Amniotic stem cell (primary cell): Measurements from ENCODE around the gene PIEZO1.

Experiments used
- DNase-seq: peaks from one replicate; lab custom pipeline; 2025; lab: John Stamatoyannopoulos, UW

PIEZO1 gene

DNA sequence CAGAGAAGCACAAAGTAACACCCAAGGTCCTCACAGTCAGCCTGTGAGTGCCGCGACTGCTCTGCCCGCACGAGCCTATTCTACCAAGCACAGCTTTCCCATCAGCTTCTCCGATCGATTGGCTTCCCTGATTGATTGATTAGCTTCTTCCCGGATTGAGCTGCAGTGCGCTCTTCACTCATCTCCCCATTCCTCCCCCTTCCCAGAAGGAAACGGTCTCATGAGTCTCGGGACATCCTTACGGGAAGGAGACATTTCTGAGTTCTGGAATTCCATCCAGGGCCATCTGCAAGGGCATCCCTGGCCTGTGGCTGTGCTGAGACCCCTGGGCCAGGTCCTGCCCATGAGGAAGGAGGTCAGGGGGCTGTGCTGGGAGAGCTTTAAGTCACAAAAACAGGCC lies 18.0 kb downstream of the PIEZO1 start:
- DNase-seq: no peak

DNA sequence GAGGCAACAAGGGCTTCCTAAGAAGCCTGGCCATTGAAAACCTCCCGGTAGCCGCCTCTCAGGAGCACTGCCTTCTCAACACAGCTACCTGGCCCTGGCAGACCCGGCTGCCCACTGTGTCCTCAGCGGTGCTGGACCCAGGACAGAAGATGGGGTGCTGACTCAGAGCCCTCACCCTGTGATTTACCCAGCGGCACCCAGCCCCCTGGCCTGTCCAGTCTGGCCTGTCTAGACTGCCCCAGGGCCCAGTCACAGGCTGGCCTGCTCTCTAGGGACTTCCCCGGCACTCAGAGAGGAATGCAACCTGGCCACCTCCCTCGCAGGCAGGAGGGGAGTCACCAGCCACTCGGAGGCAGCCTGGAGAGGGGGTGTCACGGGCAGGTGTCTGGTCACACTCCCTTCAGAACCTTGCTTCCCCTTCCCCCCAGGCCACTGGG lies 20.1 kb downstream of the PIEZO1 start:
- DNase-seq: no peak

DNA sequence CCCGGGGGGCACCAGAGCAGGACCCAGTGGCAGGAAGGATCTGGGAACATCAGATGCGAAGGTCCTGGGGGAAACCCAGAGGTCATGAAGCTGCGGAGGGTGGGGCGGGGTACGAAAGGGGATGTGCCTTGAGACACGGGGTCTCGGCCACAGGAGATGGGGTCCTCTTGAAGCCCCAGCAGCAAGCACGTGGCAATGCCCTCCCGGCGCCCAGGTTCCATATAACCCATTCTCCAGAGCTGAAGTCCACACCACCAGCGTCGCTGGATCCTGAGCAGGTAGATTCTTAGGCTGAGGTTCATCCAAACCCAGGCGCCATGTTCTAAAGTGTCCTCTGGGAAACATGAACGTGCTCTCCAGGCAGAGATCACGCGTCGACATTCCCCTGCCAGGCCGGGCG lies 20.9 kb downstream of the PIEZO1 start:
- no peak for DNase-seq

DNA sequence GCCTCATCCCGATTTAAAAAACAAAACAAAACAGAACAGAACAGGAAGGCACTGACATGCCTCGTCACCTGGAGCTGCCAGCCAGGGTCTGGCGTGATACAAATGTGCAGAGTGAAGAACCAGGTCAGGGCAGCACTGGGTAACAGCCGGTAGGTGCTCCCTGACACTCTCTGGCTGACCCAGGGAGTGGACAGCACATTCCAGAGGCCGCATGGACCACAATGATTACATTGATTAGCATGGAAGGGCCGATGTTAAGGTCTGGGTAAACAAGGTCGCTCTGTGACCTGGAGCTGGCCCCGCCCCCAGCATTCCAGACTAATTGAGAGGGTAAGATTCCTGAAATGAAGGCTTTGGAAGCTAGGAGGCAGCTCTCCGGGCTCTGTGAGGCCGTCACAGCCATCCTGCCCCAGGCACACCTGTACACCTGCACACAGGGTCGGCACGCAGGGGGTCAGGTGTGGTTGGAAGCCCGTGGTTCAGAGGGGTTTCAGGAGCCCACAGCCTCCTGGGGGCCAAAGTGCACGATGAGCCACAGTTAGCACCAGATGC lies 21.4 kb downstream of the PIEZO1 start:
- no peak for DNase-seq

DNA sequence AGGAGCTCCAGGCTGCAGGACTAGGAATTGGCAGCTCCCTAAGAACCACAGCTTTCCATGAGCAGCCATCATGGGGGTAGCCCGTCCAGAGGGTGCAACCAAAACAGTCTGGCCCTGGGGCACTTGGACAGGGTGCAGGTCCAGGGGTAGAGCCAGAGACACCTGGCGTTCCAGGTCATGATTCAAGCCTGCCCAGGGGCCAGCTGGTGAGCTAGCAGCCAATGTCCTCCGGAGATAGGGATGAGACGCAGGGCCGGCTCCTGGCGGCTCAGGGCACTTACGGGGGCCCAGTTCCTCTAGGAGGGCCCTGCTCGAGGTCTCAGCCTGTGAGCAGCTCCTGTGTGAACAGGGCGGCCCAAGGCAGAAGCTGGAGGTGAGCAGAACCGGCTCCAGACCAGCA lies 22.1 kb downstream of the PIEZO1 start:
- no peak for DNase-seq

DNA sequence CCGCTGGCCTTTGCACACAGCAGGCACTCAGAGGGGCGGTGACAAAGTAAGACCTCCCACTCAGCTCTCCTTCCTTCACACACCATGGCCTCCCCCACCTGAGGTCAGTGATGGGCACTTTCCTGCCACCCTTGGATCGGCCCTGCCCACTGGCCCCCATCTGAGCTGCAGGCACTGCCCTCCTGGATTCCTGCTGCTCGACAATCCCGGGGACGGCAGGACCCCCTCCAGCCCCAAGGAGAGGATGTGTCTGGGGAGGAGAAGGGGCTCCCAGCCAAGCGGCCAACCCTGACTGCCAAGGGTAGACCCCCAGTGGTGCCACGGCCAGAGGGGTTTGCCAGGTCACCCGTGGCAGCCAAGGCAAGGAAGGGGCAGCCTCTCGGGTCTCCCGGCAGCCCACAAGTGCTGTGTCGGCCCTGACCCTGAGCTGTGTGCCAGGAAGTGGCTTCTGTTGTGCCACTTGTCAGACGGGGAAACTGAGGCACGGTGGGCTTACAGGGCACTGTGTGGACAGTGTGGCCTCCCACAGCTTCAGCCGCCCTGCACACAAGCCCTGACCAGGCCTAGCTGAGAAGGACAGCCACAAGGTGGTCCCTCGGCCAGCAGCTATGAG lies 22.7 kb downstream of the PIEZO1 start:
- DNase-seq: no peak

DNA sequence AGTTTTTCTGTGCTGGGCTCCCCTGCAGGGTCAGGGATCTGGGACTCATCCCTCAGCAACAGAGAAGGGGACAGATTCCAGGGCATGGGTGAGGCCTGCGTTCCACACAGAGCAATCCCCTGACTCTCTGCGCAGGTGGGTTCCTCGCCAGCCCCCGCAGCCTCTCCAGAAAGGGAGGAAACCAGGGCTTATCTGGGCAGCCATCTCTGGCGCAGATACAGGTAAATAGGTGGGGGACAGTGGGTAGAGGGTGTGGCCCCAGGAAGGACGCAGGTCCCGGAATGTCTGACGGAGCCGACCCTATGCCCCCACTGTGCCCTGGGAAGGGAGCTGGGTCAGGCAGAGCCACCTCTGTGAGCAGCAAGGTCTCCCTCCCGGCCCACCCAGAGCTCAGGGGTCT lies 23.2 kb downstream of the PIEZO1 start:
- no peak for DNase-seq

DNA sequence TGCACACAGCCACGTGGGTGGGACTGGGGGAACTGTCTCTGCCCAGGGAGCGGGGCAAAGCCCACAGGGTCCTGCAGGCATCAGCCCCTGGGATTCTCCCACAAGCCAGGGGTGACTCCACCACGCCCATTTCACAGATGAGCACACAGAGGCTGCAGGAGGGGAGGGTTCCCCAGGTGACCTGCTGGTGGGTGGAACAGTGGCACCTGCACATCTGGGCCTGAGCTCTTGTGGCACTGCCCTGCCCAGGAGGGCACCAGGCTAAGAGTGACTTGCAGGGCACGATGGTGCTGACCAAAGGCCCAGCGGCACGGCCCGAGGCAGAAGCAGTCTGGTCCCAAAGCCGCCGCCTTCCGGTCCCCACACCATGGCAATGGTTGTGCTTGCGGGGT lies 23.9 kb downstream of the PIEZO1 start:
- no peak for DNase-seq

DNA sequence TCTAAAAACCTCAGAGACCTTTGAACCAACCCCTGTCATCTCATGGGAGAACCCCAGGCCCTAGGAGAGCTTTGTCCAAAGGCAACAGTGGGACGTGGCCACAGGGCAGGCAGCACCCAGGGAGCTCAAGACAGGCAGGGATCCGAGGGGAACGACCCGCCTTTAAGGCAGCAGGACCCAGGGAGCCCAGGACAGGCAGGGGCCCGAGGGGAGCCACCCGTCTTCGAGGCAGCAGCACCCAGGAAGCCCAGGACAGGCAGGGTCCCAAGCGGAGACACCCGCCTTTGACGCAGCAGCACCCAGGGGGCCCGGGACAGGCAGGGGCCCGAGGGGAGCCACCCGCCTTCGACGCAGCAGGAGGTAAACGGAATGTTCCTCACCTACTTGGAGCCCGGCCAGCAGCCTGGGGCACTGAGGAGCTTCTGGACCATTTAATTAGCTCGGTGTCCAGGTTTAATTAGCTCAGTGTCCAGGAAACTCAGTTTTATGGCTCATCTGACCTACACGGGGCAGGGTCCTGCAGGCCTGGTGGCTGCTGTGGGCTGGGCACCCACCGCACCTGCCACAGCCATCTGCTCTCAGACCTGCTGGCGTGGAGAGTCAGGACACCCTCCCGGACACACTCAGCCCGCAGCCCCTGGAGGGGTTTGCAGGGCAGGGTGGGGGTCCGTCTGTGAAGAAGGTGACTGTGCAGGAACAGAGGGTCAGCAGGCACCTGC lies 24.4 kb downstream of the PIEZO1 start:
- no peak for DNase-seq

DNA sequence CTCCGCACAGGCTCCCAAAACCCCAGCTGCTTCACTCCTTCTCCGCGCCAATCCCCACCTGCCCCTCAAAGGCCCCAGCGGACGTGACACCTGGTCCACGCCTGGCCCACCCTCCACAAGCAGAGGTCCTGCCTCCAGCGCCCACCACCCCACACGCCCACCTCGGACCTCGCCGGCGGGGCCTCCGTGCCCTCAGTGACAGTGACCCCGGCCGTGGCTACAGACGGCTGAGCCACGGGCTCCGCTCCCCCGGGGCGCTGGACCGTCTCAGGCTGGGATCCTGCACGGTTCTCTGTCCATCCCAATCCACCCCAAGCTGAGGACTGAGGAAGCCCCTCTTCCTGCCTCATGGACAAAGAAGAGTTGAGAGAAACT lies 25.1 kb downstream of the PIEZO1 start:
- DNase-seq: no peak

DNA sequence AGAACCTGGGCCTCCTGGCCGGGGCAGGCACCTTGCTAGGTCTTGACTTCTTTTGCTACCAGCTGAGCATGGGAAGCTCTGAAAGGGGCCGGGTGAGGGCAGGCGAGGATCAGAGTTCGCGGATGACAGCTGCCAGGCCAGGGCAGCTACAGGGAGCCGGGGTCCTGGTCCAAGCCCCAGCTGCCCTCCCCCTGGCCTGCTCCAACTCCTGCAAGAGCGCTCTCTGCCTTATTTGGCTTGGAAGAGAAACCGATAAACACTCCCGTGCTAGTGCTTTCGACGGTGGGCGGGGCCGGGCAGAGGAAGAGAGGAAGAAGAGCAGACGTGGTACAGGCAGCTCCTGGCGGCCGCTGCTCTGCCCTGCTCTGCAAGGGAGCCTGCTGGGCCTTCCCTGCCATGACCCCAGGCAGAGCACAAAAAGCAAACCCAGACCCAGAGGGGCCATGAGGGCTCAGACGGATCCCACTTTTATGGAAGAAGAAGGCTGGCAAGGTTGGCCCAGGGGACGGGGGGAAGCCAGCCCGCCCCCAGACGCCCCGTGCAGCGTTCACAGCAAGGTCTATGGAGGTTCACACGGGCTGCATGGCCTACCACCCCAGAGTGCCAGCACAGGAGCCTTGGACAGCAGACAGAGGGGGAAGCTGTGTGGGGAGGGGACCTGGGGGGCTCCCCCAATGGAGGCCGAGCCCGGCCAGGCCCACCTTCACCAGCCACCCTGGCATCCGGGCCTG lies 25.6 kb downstream of the PIEZO1 start:
- DNase-seq: no peak

DNA sequence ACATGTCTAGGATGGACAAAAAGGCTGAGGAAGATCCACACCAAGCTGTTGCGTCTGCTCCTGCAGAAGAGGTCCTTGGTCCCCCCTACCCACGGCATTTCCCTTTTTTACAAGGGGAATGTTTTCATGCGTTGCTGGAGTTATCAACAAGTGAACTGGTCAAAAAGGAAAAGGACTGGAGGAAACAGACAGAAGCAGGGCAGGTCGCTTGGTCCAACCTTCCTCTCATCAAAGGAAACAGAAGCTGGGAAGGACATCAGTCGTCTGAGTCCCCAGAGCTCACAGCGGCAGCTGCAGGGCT lies 26.1 kb downstream of the PIEZO1 start:
- no peak for DNase-seq

DNA sequence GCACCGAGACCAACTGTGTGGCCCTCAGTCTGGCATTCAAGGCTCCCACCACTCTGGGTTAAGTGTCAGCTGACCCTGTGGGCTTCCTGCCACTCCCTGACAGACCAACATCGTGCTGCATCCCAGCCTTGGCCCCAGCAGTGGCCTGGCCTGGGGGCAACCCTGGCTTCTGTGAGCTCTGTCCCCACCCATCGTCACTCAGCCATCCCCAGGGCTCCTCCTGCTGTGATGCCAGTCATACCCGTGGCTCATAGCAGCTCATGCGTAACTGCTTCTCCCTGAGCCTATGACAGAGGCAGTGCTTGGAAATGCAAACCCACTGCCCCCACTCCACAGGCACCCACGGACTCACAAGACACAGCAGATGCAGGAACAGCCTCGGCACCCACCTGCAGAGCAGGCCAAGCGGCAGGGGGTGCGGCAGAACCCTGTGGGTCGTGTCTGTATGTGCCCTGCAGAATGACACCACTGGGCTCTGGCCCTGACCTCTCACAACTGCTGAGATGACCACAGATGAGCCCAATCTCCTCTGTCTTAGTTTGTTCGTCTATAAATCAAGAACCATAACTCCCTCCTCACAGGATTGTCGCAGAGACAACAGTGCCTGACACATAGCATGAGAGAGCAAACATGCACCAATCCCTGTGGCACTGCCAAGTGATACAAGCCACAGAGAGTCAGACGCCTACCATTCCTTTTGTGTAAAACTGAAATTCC lies 26.6 kb downstream of the PIEZO1 start:
- peak; percentile 11 for DNase-seq

DNA sequence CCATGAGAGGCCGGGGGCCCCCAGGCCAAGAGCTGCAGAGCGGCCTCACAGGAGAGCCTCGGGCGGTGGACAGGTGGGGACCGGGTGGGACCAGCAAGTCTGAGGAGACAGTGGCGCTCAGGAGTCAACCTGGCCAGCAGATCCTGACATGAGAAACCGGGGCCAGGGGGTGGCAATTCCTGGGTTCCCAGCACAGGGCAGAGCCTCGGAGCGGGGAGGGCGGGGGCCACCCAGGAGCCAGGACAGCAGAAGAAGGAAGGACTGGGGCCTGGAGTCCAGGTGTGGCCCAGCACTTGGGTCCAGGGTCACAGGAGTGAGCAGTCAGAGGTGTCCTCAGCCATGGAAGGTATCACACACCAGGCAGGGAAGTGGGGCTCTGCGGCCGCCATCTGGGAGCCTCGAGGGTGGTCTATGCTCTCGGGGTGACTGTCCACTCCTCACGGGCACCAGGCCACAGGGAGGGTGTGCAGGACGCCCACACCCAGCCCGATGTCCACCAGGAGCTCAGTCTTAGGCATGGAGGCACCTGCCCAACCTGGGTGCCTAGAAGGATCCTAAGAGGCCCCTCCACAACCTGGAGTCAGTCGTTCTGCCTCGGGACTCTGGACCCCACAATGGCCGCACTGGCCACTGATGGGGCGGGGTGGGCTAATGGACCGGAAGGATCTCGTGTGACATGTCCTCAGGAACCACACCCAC lies 29.1 kb downstream of the PIEZO1 start:
- no peak for DNase-seq

DNA sequence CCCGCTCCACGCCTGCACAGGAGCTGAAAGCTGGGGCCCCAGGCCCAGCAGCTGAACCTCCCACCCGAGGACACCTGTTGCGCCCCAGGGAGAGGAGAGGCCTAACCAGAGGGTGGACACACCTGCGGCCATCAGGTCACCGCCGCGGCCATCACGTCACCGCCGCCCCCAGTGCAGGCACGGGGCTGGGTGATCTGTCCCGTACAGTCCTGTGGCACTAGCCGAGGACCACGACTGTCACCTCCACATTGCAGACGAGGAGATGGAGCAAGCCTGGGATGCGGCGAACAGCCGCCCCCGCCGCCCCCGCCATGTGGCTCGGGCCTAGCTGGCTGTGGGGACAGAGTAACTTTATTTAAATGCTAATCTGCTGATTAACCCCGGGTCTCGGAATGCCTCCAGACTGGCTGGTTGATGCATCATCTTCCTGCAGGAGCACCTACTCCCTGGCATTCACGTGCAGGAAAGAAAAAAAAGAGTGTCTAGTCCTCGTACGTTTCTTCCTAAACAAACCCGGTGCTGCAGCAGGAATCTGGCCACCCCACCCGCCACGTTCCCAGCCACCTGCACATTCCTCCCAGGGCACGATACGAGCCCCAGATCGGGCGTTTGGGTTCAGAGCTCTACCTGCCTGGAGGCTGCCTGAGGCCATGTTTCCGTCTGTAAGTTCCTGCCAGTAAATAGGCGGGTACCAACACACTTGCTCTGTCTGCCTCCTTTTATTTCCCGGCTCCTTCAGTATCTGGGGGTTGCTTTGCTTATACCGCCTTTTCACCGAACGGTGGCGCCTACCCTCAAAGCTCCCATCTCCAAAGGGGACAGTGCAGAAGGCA lies 29.9 kb downstream of the PIEZO1 start:
- DNase-seq: peak; percentile 27

DNA sequence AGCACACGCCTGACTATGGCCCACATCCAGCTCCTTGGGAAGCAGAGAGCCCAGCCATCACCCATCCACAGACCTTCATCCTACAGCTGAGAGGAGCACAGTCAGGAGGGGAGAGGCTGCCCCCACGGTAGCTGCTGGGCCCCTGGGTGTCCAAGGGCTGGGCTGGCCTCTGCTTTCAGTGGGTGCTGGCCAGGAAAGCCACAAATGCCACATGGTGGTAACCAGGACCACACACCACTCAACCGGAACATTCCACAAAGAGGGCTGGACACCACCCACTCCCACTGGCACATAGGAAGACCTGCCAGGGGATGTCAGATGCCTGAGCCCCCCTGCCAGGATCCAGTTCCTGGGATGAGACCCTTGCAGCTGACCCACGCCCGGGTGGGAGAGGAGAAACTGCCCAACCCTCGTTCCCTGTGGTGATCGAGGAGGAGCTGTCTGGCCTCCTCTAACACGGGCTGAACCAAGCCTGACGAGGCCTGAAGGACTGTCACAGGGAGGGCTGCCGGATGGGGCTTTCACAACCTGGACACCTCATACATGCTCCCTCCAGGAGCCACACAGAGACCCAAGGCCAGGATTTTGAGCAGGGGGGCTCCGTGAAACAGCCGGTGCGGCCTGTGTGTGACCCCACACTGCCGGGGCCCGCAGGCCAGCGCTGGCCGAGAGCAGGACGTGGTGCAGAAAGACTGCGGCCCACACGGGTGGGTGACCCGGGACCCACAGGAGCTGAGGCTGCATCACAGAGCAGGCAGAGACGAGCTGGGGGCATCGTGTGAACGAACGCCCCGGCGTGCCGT lies 30.7 kb downstream of the PIEZO1 start:
- no peak for DNase-seq

DNA sequence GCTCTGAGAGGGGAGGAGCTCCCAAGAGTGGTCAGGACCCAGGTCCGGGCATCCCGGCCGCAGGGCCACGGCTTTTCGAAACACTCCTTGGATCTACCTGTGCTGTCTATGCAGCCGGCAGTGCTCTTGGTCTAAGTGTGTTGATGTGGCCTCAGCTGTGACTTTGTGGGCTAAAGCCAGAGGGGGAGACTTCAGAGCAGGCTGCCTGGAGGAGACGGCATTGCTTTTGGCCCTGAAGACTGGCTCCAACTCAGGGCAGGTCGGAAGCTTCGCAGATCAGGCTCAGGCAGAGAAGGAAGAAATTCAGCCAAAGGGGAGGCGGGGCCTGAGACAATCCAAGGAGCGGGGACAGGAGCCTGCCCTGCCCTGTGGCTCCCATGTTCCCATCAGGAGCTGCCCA lies 31.4 kb downstream of the PIEZO1 start:
- no peak for DNase-seq

DNA sequence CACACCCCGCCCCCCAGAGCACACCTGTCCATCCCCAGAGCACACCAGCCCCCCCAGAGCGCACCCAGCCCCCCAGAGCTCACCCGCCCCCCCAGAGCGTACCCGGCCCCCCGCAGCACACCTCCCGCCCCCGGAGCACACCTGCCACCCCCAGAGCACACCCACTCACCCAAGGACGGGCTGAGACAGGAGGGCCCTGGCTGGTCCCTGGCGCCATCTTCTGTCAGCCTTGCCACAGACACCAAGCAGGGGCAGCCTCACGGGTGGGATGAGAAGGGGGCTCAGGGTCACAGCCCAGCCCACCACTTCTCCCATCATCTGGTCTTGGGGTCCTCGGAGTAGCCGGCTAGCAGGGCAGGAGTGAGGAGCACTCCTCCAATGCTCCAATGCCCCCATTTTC lies 31.8 kb downstream of the PIEZO1 start:
- DNase-seq: no peak

DNA sequence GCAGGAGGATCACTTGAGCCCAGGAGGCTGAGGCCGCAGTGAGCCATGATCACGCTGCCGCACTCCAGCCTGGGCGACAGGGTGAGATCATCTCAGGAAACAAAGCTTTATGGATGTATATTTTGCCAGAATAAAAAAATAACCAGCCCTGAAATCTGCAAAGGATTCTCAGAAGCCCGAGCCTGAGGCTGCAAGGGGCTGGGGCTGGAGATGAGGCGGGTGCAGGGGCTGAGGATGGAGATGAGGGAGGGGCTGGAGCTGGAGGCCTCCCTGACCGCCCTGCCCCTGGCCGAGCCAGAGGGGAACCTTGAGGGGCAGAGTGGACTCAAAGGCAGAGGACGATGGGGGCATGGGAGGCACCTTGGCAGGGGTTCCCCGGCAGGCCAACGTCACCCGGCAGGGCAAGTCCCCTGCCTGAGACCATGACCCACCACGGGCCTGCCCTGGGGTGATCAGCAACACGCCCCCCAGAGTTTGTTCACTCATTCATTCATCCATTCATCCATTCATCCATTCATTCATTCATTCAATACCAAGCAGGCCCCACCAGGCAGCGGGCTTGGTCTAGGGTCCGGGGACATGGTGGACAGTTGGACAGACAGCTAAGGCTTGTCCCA lies 32.5 kb downstream of the PIEZO1 start:
- no peak for DNase-seq

DNA sequence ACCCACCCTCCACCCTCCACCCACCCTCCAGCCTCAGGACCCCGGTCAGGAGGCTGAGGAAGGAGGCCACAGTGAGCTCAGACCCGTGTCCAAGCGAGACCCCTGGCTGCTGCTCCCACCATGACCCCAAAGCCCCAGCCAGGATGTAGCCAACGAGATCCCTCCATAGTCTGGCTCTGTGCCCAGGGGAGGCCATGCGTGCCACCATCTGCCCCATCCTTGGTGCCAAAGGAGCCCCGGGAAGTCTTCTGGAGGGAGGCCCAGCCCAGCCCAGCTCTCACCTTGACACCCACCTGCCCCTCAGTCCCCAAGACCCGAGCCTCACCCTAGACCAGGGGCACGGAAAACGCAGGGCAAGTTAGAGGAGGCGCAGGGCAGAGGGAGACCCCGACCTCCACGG lies 34.2 kb downstream of the PIEZO1 start:
- DNase-seq: no peak
